Activated CD4-positive, alpha-beta memory T cell treated with anti-CD3 and anti-CD28 coated beads for 36 hours (primary cell): ENCODE measurements around the gene HMGN4. TPM values are rescaled to one million over a fixed set of nuclear protein-coding genes. Genes with fewer than 3 reads are reported as not detected.

Experiments used
- CTCF ChIA-PET: fragments of 350-600 bp; sonication (Branson Sonifier 250); formaldehyde crosslinking; loops from one replicate; lab custom pipeline; 2021; ENCODE audit warnings: antibody characterized with exemption, inconsistent platforms; lab: Charles Lee
- POLR2A ChIA-PET: fragments of 350-600 bp; sonication (Branson Sonifier 250); formaldehyde crosslinking; loops from one replicate; lab custom pipeline; 2021; ENCODE audit warnings: antibody characterized with exemption; lab: Charles Lee
- DNase-seq: peaks from one replicate; pipeline ENCODE4 v3.0.0-alpha.2; 2020
- H3K27ac Mint-ChIP-seq: one replicate; pipeline ENCODE4 v1.8.0; 2021; ENCODE audit warnings: mixed read lengths
- H3K27me3 Mint-ChIP-seq: one replicate; pipeline ENCODE4 v1.8.0; 2021; ENCODE audit warnings: mixed read lengths
- H3K36me3 Mint-ChIP-seq: one replicate; pipeline ENCODE4 v1.8.0; 2021; ENCODE audit warnings: mixed read lengths
- H3K4me1 Mint-ChIP-seq: one replicate; pipeline ENCODE4 v1.8.0; 2021; ENCODE audit warnings: low read depth, mixed read lengths
- H3K4me3 Mint-ChIP-seq: one replicate; pipeline ENCODE4 v1.8.0; 2021; ENCODE audit warnings: mild to moderate bottlenecking, mixed read lengths
- H3K9me3 Mint-ChIP-seq: one replicate; pipeline ENCODE4 v1.8.0; 2021; ENCODE audit warnings: mixed read lengths
- intact Hi-C: fragments of 100-400 bp; cut with micrococcal nuclease; formaldehyde crosslinking; loops from one replicate; pipeline ENCODE4 v1.15.1; 2023
- total RNA-seq, 2 experiments: library from RNA; stranded (reverse); gene quantifications; one replicate each; pipeline ENCODE4 v1.2.3, GENCODE V29; 2021

HMGN4 gene
- total RNA-seq, 2 experiments from 2014 or later: 93.2 to 96.0 TPM

GRCh38 chr6:26524722-26525370 is 13.3 kb upstream of the HMGN4 start:
- DNase-seq: no peak
- Mint-ChIP-seq H3K27ac (no peak overlapping the region), H3K4me1 (peaks cover 29% of the 10 kb centered on the region), H3K9me3 (peaks cover 2% of the 10 kb centered on the region), H3K27me3 (peaks cover 1% of the 10 kb centered on the region), H3K4me3 (no peak overlapping the region), H3K36me3 (peaks cover 1% of the 10 kb centered on the region)
- ChIA-PET CTCF (interaction anchor here (1.4 kb wide), 1 partner anchor 44 kb away, joined by 4 read pairs; no protein-coding TSS in a partner anchor), POLR2A (no interaction called here)
- intact Hi-C loops: no loop called here

DNA sequence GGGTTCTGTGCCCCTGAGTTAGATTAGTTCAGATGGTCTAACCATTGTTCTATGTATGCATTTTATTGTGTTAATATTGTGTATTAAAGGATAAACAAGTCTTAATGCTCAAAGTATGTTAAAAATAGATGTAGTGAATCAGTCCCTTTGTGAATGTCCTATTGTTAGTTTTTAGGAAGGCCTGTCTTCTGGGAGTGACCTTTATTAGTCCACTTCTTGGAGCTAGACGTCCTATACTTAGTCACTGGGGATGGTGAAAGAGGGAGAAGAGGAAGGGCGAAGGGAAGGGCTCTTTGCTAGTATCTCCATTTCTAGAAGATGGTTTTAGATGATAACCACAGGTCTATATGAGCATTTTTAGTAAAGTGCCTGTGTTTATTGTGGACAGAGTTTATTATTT is 12.3 kb upstream of the HMGN4 start:
- ChIA-PET POLR2A (no interaction called here), CTCF (no interaction called here)
- DNase-seq: no peak
- H3K36me3 Mint-ChIP-seq: peaks cover 1% of the 10 kb centered on the region
- no peak overlapping the region for H3K4me3 Mint-ChIP-seq
- no peak overlapping the region for H3K27ac Mint-ChIP-seq
- peaks cover 2% of the 10 kb centered on the region for H3K9me3 Mint-ChIP-seq
- H3K4me1 Mint-ChIP-seq: peaks cover 22% of the 10 kb centered on the region
- intact Hi-C loops: no loop called here
- peaks cover 1% of the 10 kb centered on the region for H3K27me3 Mint-ChIP-seq

DNA sequence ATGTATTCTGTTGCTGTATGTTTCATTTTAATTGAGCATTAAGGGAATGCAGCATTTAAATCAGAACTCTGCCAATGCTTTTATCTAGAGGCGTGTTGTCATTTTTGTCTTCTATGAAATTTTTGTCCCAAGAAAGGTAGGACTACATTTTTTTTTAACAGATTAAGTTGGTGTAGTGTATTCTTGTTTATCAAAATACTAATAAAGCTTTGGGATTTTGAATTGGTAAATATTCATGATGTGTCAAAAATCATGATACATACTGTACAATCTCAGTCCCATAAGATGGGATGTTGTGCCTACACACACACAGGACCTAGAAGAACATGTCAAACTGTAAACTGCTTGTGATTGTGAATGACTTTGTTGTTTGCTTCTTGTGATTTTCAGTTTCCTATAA is 11.2 kb upstream of the HMGN4 start:
- no peaks in the 10 kb centered on the region for H3K36me3 Mint-ChIP-seq
- H3K4me3 Mint-ChIP-seq: no peak overlapping the region
- H3K9me3 Mint-ChIP-seq: no peaks in the 10 kb centered on the region
- ChIA-PET CTCF (no interaction called here), POLR2A (no interaction called here)
- H3K4me1 Mint-ChIP-seq: peaks cover 27% of the 10 kb centered on the region
- intact Hi-C loops: no loop called here
- H3K27ac Mint-ChIP-seq: no peak overlapping the region
- DNase-seq: no peak
- no peaks in the 10 kb centered on the region for H3K27me3 Mint-ChIP-seq

DNA sequence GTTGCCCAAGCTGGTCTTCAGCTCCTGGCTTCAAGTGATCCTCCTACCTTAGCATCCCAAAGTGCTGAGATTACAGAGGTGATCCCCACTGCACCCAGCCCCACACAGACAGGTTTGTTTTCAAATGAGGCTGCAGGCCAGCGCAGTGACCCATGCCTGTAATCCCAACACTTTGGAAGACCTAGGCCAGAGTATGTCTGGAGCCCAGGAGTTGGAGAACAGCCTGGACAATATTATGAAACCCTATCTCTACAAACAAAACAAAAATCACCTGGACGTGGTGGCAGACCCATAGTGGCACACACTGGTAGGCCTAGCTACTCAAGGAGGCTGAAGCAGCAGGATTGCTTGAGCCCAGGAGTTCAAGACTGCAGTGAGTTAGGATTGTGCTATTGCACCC is 8.0 kb upstream of the HMGN4 start:
- Mint-ChIP-seq H3K27ac (no peak overlapping the region), H3K4me3 (no peak overlapping the region), H3K27me3 (no peaks in the 10 kb centered on the region), H3K36me3 (peaks cover 5% of the 10 kb centered on the region), H3K9me3 (no peaks in the 10 kb centered on the region), H3K4me1 (peaks cover 28% of the 10 kb centered on the region)
- ChIA-PET CTCF (no interaction called here), POLR2A (no interaction called here)
- intact Hi-C loops: loop anchor here (5.0 to 10.0 kb wide), 4 partner anchors 355 to 975 kb away; a partner anchor contains a TSS
- no peak for DNase-seq

- H3K27ac Mint-ChIP-seq: peak overlapping the region; percentile 92
- ChIA-PET CTCF (interaction anchor here (2.2 to 2.3 kb wide), 2 partner anchors 12 to 190 kb away, joined by 9 read pairs; no protein-coding TSS in a partner anchor), POLR2A (interaction anchor here (0.6 to 2.1 kb wide), 2 partner anchors 9 to 58 kb away, joined by 3 to 9 read pairs; no protein-coding TSS in a partner anchor)
- H3K4me1 Mint-ChIP-seq: peaks cover 37% of the 10 kb centered on the region
- no peaks in the 10 kb centered on the region for H3K9me3 Mint-ChIP-seq
- no peak overlapping the region for H3K4me3 Mint-ChIP-seq
- H3K36me3 Mint-ChIP-seq: peaks cover 5% of the 10 kb centered on the region
- no peaks in the 10 kb centered on the region for H3K27me3 Mint-ChIP-seq
- intact Hi-C loops: loop anchor here (1.0 to 10.0 kb wide), 7 partner anchors 11 to 973 kb away; a partner anchor contains a TSS
- DNase-seq: no peak
Observed at GRCh38 chr6:26531897-26532296, 6.3 kb upstream of the HMGN4 start.

GRCh38 chr6:26532699-26533531 is 5.3 kb upstream of the HMGN4 start:
- peaks cover 2% of the 10 kb centered on the region for H3K27me3 Mint-ChIP-seq
- peak overlapping the region; percentile 92 for H3K4me3 Mint-ChIP-seq
- H3K27ac Mint-ChIP-seq: peak overlapping the region; percentile 92
- CTCF ChIA-PET: interaction anchor here (0.6 to 2.3 kb wide), 9 partner anchors 12 to 211 kb away, joined by 3 to 11 read pairs (median 5); no protein-coding TSS in a partner anchor
- peaks cover 8% of the 10 kb centered on the region for H3K36me3 Mint-ChIP-seq
- intact Hi-C loops: loop anchor here (1.0 to 10.0 kb wide), 7 partner anchors 12 to 972 kb away; a partner anchor contains a TSS
- peak; percentile 95 for DNase-seq
- peaks cover 44% of the 10 kb centered on the region for H3K4me1 Mint-ChIP-seq
- no peaks in the 10 kb centered on the region for H3K9me3 Mint-ChIP-seq
- POLR2A ChIA-PET: interaction anchor here (0.6 to 2.1 kb wide), 9 partner anchors 18 to 398 kb away, joined by 3 to 9 read pairs (median 3); a partner anchor contains a TSS

- H3K4me3 Mint-ChIP-seq: peak overlapping the region; percentile 92
- ChIA-PET CTCF (interaction anchor here (0.8 to 2.3 kb wide), 9 partner anchors 12 to 211 kb away, joined by 3 to 11 read pairs (median 5); no protein-coding TSS in a partner anchor), POLR2A (interaction anchor here (0.6 to 2.1 kb wide), 8 partner anchors 17 to 300 kb away, joined by 3 to 9 read pairs (median 4); a partner anchor contains a TSS)
- no peak for DNase-seq
- no peaks in the 10 kb centered on the region for H3K9me3 Mint-ChIP-seq
- intact Hi-C loops: loop anchor here (2.0 to 10.0 kb wide), 5 partner anchors 221 to 971 kb away; a partner anchor contains a TSS
- peak overlapping the region; percentile 92 for H3K27ac Mint-ChIP-seq
- H3K4me1 Mint-ChIP-seq: peaks cover 45% of the 10 kb centered on the region
- H3K36me3 Mint-ChIP-seq: peaks cover 9% of the 10 kb centered on the region
- H3K27me3 Mint-ChIP-seq: peaks cover 2% of the 10 kb centered on the region
Observed at GRCh38 chr6:26533532-26533931, 4.6 kb upstream of the HMGN4 start.

GRCh38 chr6:26534681-26535465 is 3.3 kb upstream of the HMGN4 start:
- Mint-ChIP-seq H3K36me3 (peaks cover 10% of the 10 kb centered on the region), H3K4me1 (peaks cover 55% of the 10 kb centered on the region), H3K9me3 (no peaks in the 10 kb centered on the region), H3K27ac (peak overlapping the region; percentile 36), H3K4me3 (no peak overlapping the region), H3K27me3 (peaks cover 2% of the 10 kb centered on the region)
- CTCF ChIA-PET: no interaction called here
- DNase-seq: no peak
- intact Hi-C loops: loop anchor here (5.0 to 10.0 kb wide), 5 partner anchors 62 to 970 kb away; partner anchors contain the start of gene ABT1
- POLR2A ChIA-PET: no interaction called here

DNA sequence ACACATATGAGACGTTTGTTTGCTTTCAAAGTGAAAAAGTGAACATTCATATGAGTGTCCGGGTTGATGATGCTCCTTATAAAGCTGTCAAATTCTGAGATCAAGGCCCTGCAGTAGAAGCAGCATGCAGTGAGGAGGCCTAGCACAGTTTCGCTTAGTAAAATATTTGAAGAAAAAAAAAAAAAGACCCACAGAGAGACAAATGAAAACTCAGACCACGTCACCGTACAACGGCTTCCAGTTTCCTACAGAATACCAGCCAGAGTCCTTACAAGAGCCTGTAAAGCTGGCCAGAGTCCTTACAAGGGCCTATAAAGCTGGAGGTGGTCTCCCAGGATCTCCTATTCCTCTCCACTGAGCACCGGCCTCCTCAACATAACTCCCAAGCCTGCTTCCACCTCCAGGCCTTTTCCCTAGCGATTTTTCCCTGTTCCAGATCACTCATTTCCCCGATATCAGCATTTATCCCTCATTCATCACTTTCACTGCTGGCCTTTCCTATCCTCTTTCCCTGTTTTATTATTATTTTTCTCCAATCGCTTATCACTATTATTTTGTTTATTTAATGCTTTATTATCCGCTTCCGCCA is 1.5 kb upstream of the HMGN4 start:
- ChIA-PET POLR2A (interaction anchor here (0.7 to 1.4 kb wide), 7 partner anchors 14 to 320 kb away, joined by 3 to 9 read pairs (median 3); a partner anchor contains a TSS), CTCF (interaction anchor here (1.1 to 3.0 kb wide), 5 partner anchors 16 to 59 kb away, joined by 3 to 16 read pairs (median 5); no protein-coding TSS in a partner anchor)
- no peaks in the 10 kb centered on the region for H3K9me3 Mint-ChIP-seq
- H3K4me1 Mint-ChIP-seq: peaks cover 65% of the 10 kb centered on the region
- intact Hi-C loops: loop anchor here (1.0 to 10.0 kb wide), 9 partner anchors 15 to 968 kb away; partner anchors contain the start of genes ABT1 and BTN3A3
- H3K27me3 Mint-ChIP-seq: peaks cover 2% of the 10 kb centered on the region
- peak overlapping the region; percentile 84 for H3K4me3 Mint-ChIP-seq
- DNase-seq: peak; percentile 74
- H3K27ac Mint-ChIP-seq: peak overlapping the region; percentile 97
- H3K36me3 Mint-ChIP-seq: peaks cover 23% of the 10 kb centered on the region

GRCh38 chr6:26537160-26537845 is 863 bp upstream of the HMGN4 start:
- Mint-ChIP-seq H3K4me1 (peaks cover 64% of the 10 kb centered on the region), H3K9me3 (no peaks in the 10 kb centered on the region), H3K36me3 (peaks cover 25% of the 10 kb centered on the region), H3K27ac (peak overlapping the region; percentile 97), H3K27me3 (peaks cover 2% of the 10 kb centered on the region), H3K4me3 (peak overlapping the region; percentile 84)
- intact Hi-C loops: loop anchor here (1.0 to 10.0 kb wide), 9 partner anchors 16 to 967 kb away; partner anchors contain the start of genes ABT1 and BTN3A3
- ChIA-PET CTCF (interaction anchor here (0.8 to 3.0 kb wide), 9 partner anchors 12 to 58 kb away, joined by 3 to 16 read pairs (median 4); no protein-coding TSS in a partner anchor), POLR2A (interaction anchor here (0.5 to 1.9 kb wide), 15 partner anchors 9 to 1328 kb away, joined by 3 to 9 read pairs (median 4); partner anchors contain the start of gene BTN2A2)
- peak; percentile 93 for DNase-seq
